DOHH2 (cell line): ENCODE results near the gene NCOR2.

Experiments used
- EZH2phosphoT487 ChIP-seq: fragments of 200-600 bp; sonication (generic); IDR thresholded peaks from 2 replicates; pipeline ENCODE4 v1.6.1; 2017; ENCODE audit warnings: borderline replicate concordance, mild to moderate bottlenecking, antibody characterized with exemption, low read length, moderate library complexity, mixed read lengths
- TF ChIP-seq, protein P1 (sequence below): fragments of 200-600 bp; sonication (generic); IDR thresholded peaks from one replicate; pipeline ENCODE4 v1.5.1; 2014; ENCODE audit warnings: antibody characterized with exemption, mild to moderate bottlenecking, low read depth, low read length; ENCODE audit not compliant: poor library complexity, severe bottlenecking

DNA sequence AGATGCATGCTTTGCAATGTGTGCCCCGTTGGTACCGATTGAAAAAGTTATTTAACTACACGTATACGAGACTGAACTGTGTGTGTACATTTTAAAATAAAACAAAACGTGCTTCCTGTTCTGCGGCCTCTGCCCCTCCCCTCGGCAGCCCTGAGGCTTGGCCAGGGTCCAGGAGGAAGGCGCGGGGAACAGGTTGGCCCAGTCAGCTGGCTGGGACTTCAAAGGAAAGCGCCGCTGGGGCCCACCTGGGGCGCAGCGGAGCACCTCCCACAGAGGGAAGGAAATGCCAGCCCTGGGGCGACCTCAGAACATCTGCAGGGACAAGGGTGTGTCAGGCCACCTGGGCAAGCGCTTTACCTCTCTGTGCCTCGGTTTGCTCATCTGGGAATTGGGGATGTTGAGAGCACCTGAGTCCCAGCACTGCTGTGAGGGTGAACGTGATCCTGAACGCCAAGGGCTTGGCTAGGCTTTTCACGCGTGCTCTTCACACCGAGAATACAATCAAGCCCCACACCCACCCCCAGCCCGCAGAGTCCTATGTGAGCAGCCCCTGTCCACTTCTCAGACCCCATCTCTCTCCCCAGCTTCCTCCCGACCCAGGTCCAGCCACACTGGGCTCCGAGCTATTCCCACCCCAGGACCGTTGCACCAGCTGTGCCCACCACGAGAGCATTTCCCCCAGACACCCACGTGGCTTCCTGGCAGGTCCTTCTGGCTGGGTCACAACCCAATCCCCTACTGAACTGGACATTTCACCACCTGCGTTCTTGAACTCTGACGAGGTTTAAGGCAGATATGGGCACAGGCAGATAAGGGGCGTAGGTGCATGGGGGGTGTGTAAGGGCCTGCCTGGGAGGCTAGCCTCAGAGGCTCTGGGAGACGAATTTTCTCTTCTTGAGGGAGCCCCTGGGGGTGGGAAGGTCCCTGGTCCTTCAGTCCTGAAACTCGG, 41.9 kb upstream of the NCOR2 start:
- TF ChIP-seq, protein P1, sequence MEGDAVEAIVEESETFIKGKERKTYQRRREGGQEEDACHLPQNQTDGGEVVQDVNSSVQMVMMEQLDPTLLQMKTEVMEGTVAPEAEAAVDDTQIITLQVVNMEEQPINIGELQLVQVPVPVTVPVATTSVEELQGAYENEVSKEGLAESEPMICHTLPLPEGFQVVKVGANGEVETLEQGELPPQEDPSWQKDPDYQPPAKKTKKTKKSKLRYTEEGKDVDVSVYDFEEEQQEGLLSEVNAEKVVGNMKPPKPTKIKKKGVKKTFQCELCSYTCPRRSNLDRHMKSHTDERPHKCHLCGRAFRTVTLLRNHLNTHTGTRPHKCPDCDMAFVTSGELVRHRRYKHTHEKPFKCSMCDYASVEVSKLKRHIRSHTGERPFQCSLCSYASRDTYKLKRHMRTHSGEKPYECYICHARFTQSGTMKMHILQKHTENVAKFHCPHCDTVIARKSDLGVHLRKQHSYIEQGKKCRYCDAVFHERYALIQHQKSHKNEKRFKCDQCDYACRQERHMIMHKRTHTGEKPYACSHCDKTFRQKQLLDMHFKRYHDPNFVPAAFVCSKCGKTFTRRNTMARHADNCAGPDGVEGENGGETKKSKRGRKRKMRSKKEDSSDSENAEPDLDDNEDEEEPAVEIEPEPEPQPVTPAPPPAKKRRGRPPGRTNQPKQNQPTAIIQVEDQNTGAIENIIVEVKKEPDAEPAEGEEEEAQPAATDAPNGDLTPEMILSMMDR, result no peak
- TF ChIP-seq EZH2phosphoT487, result no peak
